22Rv1 (cell line): Measurements from ENCODE around the gene PTDSS2.

Experiments used
- CTCF ChIP-seq: fragments of 450-650 bp; IDR thresholded peaks from 2 replicates; pipeline ENCODE4 v1.5.1; 2017; ENCODE audit warnings: mild to moderate bottlenecking
- ZFX ChIP-seq: fragments of 450-650 bp; IDR thresholded peaks from 2 replicates; pipeline ENCODE4 v1.6.1; 2017; ENCODE audit warnings: antibody characterized with exemption, borderline replicate concordance

GRCh38 chr11:407651-408123 lies 42.4 kb upstream of the PTDSS2 start:
- no peak for TF ChIP-seq CTCF
- TF ChIP-seq ZFX, result no peak
